BJ (cell line): Measurements from ENCODE around the gene G6PC1. TPM values are rescaled to one million over a fixed set of nuclear protein-coding genes. Genes with fewer than 3 reads are reported as not detected.
"Not testable (repeated sequence)": the region's sequence is repeated elsewhere in the genome, so short reads cannot be mapped to it uniquely, and the experiment has no call there.

ENCODE experiments used
- CTCF ChIA-PET: fragments of 350-600 bp; formaldehyde crosslinking; extraction: SDS; loops from one replicate; lab custom pipeline; 2021; ENCODE audit warnings: antibody characterized with exemption, inconsistent platforms; lab: Yijun Ruan, JAX
- POLR2A ChIA-PET: fragments of 300-600 bp; sonication (Branson Sonifier 250); formaldehyde crosslinking; extraction: SDS; loops from one replicate; lab custom pipeline; 2021; ENCODE audit warnings: antibody characterized with exemption; lab: Charles Lee
- DNase-seq: peaks from one replicate; pipeline ENCODE4 v3.0.0-alpha.2; 2011; ENCODE audit warnings: low read depth
- H3K27me3 ChIP-seq: 2 replicates; pipeline ENCODE4 v1.6.0; 2011; ENCODE audit warnings: low read length; ENCODE audit not compliant: control insufficient read depth, insufficient read depth
- H3K36me3 ChIP-seq: 2 replicates; pipeline ENCODE4 v1.5.1; 2011; ENCODE audit warnings: low read length; ENCODE audit not compliant: control insufficient read depth, insufficient read depth
- H3K4me3 ChIP-seq: 2 replicates; pipeline ENCODE4 v1.5.1; 2011; ENCODE audit warnings: low read depth, mild to moderate bottlenecking, control low read depth, low read length
- polyA minus RNA-seq: library from RNA; depleted of rRNA, polyadenylated mRNA; stranded (reverse); fragments of >200 nt; gene quantifications from 2 replicates; pipeline ENCODE4 v1.2.3, GENCODE V29; 2011; rRNA and poly(A)+ RNA removed
- polyA plus RNA-seq: library from polyadenylated mRNA; depleted of rRNA; stranded (reverse); fragments of >200 nt; gene quantifications from 2 replicates; pipeline ENCODE4 v1.2.3, GENCODE V29; 2011; rRNA removed
- TF ChIP-seq, protein P1 (sequence below): IDR thresholded peaks from 2 replicates; pipeline ENCODE4 v1.5.1; 2011; ENCODE audit warnings: low read depth, mild to moderate bottlenecking, control low read depth, inconsistent platforms, low read length, moderate library complexity; ENCODE audit not compliant: insufficient read depth

The G6PC1 gene
- polyA plus RNA-seq (not detected in 2 replicates), polyA minus RNA-seq (not detected in 2 replicates)

DNA sequence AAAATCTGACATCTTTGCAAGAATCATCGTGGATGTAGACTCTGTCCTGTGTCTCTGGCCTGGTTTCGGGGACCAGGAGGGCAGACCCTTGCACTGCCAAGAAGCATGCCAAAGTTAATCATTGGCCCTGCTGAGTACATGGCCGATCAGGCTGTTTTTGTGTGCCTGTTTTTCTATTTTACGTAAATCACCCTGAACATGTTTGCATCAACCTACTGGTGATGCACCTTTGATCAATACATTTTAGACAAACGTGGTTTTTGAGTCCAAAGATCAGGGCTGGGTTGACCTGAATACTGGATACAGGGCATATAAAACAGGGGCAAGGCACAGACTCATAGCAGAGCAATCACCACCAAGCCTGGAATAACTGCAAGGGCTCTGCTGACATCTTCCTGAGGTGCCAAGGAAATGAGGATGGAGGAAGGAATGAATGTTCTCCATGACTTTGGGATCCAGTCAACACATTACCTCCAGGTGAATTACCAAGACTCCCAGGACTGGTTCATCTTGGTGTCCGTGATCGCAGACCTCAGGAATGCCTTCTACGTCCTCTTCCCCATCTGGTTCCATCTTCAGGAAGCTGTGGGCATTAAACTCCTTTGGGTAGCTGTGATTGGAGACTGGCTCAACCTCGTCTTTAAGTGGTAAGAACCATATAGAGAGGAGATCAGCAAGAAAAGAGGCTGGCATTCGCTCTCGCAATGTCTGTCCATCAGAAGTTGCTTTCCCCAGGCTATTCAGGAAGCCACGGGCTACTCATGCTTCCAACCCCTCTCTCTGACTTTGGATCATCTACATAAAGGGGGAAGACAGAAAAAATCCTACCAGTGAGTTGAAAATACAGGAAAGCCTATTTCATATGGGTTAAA, at the start of gene G6PC1:
G6PC1 (plus strand) TSS at position 340 of the 872 bp plus-strand sequence; CDS start at position 418, 78 bp downstream.
- CTCF ChIA-PET, result no interaction called here
- H3K36me3 ChIP-seq, result no peaks in the 10 kb centered on the region
- TF ChIP-seq, protein P1, sequence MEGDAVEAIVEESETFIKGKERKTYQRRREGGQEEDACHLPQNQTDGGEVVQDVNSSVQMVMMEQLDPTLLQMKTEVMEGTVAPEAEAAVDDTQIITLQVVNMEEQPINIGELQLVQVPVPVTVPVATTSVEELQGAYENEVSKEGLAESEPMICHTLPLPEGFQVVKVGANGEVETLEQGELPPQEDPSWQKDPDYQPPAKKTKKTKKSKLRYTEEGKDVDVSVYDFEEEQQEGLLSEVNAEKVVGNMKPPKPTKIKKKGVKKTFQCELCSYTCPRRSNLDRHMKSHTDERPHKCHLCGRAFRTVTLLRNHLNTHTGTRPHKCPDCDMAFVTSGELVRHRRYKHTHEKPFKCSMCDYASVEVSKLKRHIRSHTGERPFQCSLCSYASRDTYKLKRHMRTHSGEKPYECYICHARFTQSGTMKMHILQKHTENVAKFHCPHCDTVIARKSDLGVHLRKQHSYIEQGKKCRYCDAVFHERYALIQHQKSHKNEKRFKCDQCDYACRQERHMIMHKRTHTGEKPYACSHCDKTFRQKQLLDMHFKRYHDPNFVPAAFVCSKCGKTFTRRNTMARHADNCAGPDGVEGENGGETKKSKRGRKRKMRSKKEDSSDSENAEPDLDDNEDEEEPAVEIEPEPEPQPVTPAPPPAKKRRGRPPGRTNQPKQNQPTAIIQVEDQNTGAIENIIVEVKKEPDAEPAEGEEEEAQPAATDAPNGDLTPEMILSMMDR, result no peak
- POLR2A ChIA-PET, result no interaction called here
- peaks cover 4% of the 10 kb centered on the region for H3K27me3 ChIP-seq
- H3K4me3 ChIP-seq, result no peak within 1 kb of the TSS
- no peak for DNase-seq

DNA sequence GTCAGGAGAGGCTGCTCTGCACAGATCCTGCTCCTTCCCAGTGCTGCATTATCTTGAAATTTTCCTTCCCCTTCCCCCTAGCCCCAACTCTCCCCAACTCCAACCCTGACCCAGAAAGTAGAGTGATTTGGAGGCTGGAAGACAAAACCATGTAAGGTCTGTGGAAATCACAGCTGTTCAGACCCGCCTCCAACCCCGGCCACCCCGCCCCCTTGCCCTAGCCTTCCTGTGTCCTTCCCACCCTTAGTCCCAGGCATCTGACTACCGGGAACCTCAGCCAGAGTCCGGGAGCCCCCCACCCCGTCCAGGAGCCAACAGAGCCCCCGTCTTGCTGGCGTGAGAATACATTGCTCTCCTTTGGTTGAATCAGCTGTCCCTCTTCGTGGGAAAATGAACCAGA, 49.6 kb upstream of the G6PC1 start, which contains the start of gene AOC3:
AOC3 (plus strand) TSS at position 246 of the 400 bp plus-strand sequence; CDS start at position 391, 145 bp downstream.
- no peaks in the 10 kb centered on the region; the same call in 1 of the 2 replicates for H3K27me3 ChIP-seq
- no peak within 1 kb of the TSS for H3K4me3 ChIP-seq
- no peaks in the 10 kb centered on the region for H3K36me3 ChIP-seq
- CTCF ChIA-PET, result interaction anchor here (0.9 to 1.2 kb wide), 2 partner anchors 77 to 88 kb away, joined by 3 to 4 read pairs; no protein-coding TSS in a partner anchor
- POLR2A ChIA-PET, result interaction anchor here (0.7 kb wide), 1 partner anchor 147 kb away, joined by 14 read pairs; no protein-coding TSS in a partner anchor
- no peak for DNase-seq
- TF ChIP-seq, protein P1, result no peak

DNA sequence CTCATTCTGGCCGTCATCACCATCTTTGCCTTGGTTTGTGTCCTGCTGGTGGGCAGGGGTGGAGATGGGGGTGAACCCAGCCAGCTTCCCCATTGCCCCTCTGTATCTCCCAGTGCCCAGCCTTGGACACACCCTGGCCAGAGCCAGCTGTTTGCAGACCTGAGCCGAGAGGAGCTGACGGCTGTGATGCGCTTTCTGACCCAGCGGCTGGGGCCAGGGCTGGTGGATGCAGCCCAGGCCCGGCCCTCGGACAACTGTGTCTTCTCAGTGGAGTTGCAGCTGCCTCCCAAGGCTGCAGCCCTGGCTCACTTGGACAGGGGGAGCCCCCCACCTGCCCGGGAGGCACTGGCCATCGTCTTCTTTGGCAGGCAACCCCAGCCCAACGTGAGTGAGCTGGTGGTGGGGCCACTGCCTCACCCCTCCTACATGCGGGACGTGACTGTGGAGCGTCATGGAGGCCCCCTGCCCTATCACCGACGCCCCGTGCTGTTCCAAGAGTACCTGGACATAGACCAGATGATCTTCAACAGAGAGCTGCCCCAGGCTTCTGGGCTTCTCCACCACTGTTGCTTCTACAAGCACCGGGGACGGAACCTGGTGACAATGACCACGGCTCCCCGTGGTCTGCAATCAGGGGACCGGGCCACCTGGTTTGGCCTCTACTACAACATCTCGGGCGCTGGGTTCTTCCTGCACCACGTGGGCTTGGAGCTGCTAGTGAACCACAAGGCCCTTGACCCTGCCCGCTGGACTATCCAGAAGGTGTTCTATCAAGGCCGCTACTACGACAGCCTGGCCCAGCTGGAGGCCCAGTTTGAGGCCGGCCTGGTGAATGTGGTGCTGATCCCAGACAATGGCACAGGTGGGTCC, 49.0 kb upstream of the G6PC1 start:
- ChIA-PET CTCF (interaction anchor here (0.9 to 1.2 kb wide), 3 partner anchors 76 to 87 kb away, joined by 3 to 4 read pairs (median 3); no protein-coding TSS in a partner anchor), POLR2A (interaction anchor here (0.7 kb wide), 1 partner anchor 146 kb away, joined by 14 read pairs; no protein-coding TSS in a partner anchor)
- not testable (repeated sequence) for DNase-seq, H3K36me3 ChIP-seq, H3K27me3 ChIP-seq, H3K4me3 ChIP-seq

DNA sequence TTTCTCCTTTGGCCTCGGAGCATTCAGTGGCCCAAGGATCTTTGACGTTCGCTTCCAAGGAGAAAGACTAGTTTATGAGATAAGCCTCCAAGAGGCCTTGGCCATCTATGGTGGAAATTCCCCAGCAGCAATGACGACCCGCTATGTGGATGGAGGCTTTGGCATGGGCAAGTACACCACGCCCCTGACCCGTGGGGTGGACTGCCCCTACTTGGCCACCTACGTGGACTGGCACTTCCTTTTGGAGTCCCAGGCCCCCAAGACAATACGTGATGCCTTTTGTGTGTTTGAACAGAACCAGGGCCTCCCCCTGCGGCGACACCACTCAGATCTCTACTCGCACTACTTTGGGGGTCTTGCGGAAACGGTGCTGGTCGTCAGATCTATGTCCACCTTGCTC, 48.2 kb upstream of the G6PC1 start:
- ChIA-PET POLR2A (no interaction called here), CTCF (interaction anchor here (1.1 kb wide), 1 partner anchor 77 kb away, joined by 3 read pairs; no protein-coding TSS in a partner anchor)
- no peak for DNase-seq
- no peaks in the 10 kb centered on the region; the same call in 1 of the 2 replicates for H3K27me3 ChIP-seq
- no peaks in the 10 kb centered on the region for H3K36me3 ChIP-seq
- TF ChIP-seq, protein P1, result no peak
- no peak overlapping the region for H3K4me3 ChIP-seq

DNA sequence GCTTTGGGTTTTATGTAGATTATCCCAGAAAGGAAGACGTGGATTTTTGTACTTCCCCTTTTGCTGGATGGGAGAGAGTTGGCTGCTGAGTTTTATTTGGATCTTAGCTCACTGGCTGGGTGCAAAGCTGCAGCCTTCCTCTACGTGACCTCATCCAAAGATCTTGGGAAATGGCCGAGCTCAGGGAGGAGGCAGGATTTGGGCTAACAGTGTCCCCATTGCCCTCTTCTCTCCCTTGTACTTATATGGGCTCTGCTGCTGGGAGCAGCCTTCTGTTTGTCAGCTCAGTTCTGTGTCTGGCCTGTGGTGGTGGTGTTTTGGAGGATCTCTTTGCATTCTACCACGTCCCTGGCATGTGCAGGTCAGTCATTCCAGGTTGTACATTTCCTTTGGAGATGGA, 47.6 kb upstream of the G6PC1 start:
- no peak overlapping the region for H3K4me3 ChIP-seq
- POLR2A ChIA-PET, result no interaction called here
- H3K27me3 ChIP-seq, result no peaks in the 10 kb centered on the region; the same call in 1 of the 2 replicates
- H3K36me3 ChIP-seq, result no peaks in the 10 kb centered on the region
- CTCF ChIA-PET, result no interaction called here
- DNase-seq, result no peak
- TF ChIP-seq, protein P1, result no peak
